ENCODE measurements around the gene OS9.

Gene OS9

DNA sequence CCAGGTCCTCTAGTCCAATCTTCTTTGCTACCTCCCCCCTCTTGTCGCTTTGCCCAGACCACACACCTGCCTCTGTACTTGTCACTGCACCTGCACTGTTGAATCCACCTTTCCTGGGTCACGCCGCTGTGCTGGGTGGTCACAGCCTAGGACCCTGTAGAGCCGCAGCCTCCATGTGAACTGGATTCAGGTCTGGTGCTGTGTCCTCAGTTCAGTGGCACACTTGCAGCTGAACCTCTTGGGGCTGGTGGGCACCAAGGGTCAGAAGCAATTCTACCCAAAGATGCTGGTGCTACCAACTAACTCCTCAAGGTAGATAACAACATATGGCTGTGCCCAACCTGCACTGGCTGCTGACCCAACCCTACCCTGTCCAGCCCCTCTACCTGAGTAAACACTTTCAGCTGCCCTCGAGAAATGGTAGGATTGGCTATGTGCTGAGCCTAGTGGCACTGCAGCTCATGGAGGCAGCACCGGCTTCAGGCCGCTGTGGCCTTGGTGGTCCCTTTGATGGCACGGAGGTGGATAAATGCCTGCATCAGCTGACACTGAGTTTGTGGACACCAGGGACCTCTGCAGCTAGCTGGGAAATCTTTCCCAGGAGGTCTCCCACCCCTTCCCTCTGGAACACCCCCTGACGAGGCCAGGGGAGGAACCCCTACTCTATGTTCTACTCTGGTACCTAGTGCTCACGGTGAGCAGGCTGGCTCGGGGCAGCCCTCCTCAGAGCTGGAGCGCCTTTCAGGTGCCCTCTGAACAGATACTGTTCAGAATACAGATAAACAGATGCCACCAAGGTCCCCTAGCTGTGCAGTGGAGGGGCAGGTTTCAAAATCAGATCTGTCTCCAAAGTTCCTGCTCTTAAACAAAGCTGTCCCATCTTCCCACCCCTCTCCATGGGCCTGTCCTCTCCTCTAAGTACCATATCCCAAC lies 30.3 kb downstream of the OS9 start:
- no peak for DNase-seq

DNA sequence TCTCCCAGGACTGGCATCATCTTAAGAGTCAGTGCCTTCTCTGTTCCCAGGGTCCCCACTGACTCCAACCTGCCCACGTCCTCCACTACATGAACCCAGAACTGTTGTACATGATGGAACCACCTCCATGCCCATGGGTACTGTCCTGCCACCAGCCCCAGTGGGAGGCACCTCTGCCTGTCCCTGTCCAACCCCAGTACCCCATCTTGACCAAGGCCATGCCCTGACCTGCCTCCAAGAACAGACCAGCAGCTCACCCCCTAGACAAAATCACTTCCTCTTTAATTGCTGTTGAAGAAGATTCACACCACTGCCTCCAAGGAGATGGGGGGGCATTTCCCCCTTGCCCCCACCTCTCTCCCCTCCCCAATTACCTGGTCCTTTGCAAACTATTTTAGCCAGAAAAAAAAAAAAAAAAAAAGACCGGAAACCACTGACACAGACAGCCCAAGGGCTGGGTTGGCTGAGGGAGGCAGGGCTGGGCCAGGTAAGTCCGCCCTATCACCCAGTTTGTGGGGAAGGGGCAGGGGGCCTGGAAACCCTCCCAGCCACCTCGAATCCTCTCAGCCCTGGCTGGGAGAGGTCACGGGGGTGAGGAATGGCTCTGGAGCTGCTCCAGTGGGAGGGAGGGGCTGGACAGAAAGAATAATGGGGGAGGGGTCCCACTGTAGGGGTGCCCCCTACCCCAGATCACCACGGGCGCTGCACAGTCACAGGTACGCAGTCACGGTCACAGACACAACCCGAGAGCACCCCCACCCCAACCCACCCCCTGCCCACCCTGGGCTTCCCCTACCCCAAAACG lies 31.2 kb downstream of the OS9 start:
- no peak for DNase-seq

DNA sequence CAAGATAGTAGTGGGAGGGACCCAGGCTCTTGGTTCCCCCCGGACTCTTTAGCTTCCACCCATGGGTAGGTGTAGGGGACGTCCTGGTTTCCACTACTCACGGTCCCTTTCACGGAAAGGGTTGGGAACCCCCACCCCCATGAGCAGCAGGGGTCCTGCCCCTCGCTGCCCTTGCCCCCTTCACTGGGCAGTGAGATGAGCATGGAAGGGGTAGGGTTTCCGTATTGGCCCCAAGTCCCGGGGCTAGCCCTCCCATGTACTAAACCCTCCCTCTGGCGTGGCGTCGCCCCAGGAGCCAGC lies 31.9 kb downstream of the OS9 start:
- DNase-seq: no peak

DNA sequence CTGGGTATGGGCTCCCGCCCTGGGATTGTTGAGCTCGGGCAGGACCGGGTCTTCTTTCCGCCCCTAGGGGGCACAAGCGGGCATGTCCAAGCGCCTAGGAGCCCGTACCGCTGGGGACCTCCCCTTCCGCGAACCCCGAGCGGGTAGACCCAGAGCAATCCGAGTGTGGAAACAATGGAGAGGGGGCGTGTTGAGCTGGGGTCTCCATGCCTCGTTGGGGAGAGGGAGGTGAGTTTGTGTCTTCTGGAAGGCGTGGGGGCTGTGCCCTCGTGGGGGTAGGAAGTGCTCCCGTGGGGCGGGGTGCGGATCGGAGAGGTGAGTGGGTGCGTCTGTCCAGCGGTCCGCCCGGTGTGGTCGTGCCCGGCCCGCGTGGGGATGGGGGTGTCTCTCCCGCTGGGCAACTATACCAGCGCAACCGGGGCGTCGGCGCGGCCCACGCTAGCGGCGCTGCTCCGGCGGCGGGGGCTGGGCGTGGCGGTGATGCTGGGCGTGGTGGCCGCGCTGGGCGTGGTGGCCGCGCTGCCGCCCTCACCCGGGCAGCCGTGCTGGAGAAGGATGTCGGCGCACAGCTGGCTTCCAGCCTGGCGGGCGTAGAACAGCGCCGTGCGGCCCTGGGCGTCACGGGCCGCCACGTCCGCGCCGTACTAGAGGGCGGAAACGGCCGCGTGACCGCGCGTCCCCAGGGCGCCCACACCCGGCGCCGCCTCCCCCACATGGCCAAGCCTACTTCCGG lies 32.4 kb downstream of the OS9 start:
- peak; percentile 45 for DNase-seq

DNA sequence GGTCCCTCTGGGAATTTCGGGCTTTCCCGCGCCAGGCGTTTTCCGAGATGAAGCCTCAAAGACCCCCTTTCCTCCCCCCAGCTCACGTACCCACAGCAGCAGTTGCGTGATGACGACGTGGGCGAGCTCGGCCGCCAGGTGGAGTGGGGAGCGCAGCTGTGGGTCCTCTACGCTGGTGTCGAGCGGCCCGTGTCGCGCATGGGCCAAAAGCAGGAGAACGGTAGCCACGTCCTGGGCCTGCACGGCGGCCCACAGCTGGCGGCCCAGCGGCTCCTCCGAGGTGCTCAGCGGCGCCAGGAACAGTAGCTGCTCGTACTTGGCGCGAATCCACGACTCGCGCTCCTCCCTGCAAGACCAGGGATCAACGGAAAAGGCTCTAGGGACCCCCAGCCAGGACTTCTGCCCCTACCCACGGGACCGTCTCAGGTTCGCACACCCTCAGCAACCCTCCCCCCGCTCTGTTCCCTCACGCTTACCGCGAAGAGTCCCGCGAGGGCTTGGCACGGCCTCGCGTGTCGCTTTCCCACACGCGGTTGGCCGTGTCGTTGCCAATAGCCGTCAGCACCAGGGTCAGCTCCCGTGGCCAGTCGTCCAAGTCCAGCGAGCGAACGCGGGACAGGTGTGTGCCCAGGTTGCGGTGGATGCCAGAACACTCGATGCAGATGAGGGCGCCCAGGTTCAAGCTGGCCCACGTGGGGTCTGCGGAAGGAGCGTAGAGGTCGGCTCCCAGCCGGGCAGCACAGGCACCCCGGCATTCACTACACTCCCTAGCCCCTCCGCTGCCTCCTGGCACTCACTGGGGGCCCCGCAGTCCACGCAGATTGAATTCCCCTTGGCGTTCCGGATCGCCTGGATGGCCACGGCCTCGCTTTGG lies 33.2 kb downstream of the OS9 start:
- peak; percentile 25 for DNase-seq

DNA sequence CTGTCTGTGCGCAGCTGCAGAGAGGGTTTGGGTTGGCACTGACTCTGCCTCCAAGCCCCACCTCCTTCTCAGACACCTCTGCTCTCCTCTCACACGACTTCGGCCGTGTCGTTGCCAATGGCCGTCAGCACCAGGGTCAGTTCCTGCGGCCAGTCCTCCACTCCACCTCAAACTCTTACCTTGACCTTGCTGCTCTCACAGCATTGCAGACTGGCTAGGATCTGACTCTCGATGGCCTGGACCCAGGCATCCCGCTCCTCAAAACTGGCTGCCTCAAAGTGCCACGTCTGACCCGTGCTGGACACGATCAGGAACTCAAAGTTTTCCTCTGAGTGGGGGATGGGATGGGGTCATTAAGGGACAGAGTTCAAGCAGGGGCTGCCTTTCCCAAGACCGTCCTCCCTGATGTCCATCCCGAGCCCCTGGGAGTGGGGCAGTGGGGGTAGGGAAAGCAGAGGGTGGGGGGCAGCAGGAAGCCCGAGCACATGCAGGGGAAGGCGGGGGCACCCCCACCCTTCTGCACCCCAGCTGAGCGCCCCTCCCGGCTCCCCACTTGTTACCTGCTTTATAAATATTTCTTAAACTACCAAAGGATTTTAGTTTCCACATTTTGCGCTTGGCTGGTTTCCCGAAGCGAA lies 33.9 kb downstream of the OS9 start:
- DNase-seq: no peak

DNA sequence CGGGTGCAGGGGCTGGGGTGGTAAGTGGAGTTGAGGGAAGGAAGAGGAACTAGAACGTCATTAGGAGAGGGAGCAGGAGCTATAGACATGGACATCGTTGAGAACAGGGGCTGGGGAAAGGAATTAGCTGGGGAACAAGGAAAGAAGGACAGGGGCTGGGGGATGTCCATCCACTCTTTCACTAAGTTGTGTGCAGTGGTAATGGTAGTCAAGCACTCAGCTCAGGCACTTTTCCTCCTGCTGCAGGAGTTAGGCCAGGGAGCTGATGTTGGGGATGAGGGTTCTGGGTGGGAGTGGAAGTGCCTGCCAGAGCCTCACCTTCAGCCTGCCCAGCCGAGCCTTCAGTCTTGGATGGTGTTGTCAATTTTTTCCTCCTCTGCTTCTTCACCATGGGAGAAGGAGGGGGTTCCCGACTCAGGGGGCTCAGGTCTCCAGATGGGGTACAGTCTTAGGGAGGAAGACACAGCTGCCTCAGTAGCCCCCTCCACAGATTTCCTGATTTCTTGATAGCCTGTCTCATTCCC lies 35.5 kb downstream of the OS9 start:
- no peak for DNase-seq

DNA sequence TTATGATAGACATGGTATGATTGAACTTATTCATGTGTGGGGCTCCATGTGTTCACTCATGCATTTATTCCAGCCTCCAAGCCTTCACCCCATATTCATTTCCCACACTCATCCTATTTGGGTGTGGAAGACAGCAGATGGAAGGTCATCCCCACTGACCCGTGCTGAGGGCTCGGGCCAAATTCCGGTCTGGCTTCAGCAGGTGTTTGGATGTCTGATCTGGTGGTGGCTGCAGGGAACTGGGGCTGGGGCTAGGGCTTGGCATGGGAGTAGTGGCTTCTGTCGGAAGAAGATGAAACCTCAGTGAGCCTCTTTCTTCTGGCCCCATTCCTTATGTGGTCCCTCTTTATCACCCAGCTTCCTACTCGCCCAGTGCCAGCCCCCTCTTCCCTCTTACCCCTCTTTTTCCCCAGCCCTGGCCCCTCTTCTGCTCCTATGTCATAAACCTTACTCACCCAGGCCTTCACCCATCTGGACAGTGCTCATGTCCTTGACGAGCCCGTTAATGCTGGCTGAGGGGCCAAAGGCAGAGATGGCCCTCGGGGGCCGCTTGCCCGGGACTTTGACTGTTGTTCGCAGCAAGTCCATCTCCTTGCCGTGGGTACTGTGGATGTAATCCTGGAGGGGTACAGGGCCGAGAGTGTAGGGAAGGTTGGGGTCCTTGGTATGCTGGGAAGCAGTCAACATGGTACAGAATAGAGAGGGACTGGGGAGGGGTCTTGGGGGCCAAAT lies 36.6 kb downstream of the OS9 start:
- no peak for DNase-seq

DNA sequence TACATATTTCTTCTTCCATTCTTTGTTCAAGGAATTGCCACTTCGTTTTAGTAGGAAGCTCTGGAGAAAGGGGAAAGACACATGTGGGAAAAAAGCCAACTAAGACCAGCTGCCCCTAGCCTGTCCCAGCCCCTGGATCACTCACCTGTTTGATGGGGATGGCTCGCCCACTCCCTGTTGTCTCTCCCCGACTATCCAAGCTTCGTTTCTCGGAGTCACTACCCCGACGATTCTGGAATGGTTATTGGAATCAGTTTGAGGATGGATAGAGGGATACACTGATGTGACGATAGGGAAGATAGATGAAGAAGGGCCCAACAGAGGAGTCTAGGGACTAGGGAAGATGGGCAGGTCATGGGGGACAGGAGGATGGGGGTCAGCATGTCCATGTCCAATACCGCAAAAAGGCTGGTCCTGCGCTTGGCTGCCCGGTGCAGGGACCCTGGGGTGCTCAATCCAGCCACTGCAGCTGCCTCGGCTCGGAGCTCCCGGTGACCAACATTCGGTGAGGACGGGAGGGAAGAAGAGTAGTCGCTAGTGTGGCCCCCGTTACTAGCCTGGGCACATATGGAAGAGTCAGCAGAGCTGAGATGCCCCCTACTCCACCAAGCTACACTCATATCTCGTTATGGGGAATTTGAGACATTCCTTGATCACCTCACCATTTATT lies 37.6 kb downstream of the OS9 start:
- no peak for DNase-seq

DNA sequence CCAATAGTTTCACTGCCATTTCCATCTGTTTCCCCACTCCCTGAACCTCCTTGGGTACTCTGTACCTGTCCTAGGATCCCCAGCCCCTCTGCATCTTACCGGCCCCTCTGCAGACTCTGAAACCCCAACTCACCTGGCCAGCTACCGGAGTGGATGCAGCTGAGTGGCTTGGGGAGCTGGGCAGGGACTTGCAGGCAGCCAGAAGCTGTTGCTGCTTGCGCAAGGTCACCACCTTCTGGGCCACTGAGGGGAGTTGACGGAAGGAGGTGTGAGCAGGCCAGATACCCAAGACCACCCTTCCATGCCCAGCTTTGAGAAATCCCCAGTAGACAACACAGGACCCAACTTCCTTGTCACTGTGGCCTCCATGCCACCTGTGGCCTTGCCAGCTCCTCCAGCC lies 38.3 kb downstream of the OS9 start:
- no peak for DNase-seq

DNA sequence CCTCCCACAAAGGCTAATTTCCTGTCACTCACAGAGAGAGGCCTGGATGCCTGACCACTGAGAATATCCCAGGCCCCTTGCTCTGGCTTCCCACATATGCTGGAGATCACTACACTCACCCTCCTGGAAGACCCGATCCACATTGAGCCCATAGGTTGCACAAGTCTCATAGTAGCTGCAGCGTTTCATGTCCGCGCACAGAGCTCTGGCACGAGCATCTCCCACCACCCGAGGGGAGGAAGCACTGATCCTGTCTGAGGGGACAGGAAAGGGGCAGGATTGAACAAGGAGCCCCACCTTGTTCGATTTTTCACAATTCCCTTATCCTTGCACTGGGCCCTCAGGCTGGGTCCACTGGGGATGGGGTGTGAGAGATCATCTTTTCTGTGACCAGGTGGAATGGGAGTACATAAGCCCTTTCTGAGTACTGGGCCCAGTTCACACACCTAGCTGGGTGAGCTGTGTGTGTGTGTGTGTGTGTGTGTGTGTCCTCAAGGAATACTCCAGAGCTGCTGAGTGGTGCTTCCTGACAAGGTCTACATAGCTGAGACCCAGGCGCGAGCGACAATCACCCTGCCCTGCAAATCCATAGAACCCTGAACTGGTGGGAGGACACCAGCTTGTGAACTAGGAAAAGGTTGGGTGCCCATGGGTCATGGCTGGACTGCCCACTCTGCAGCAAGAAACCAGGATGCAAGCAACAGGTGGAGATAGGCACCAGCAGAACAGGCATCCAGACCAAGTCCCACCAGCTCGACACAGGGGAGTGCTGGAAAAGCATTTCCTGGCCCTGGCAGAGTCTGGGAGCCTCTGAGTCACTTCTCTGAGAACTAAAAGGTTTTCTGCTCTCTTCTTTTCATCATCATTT lies 39.0 kb downstream of the OS9 start:
- no peak for DNase-seq

DNA sequence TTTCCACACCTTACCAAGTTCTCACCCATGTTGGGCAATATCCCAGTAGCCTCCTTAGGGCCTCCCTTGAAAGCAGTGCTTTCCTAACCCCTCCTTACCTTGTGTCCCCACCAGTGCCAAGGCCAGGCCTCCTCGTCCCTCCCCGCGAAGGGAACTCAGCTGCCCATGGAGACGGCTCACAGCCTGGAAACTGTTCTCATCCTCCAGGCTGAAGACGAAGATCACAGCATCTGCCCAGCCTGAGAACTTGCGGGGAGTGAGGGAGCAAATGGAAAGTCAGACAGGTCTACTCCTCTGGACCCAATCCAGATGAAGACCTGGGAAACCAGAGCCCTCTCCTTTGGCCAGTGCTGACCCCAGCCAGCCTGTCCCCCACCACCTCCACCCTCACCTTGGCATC lies 40.0 kb downstream of the OS9 start:
- DNase-seq: no peak

DNA sequence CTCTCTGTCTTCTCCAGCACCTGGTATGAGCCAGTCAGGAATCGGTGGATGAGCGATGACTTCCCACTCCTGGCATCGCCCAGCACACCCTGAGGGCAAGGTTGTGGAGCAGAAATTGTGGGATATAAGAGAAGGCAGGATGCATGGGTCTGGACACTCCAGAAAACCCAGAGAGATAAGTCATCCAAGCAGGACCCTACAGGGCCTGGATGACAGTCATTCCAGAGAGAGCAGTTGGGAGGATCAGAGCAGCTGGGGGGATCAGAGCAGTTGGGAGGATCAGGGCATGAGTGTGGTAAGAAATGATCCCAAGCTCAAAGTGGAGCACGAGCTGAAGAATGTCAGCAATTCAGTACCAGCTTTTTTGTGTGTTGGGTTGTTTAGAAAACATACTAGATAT lies 40.7 kb downstream of the OS9 start:
- no peak for DNase-seq

DNA sequence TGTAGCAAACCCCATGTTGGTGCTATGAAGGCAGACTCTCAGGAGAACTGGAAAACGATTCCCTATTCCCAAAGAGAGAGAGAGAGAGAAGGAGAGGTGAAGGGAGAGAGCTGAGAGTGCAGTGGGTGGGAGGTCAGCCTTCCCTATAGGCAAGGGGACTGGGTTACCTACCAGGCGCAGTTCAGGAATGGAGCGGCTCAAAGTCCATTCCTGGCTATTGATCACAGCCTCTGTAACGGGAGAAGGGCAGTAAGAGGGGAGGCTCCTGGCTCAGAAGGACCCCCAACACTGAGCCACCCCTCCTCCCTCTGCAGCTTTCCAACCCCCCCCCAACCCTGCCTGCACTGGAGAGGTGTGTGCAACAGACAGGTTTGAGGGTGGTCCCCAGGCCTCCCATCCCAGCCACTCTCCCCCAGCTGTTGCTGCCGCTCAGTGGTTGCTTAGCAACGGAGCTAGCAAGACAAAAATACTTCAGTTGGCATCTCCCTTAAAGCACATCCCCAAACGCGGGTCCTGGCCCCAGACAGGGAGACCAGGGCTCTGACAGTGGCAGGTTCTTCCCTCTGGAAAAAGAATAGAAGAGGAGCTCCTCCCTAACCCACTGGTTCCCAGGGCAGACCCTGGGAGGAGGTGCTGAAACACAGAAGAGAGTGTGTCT lies 41.4 kb downstream of the OS9 start:
- DNase-seq: no peak

DNA sequence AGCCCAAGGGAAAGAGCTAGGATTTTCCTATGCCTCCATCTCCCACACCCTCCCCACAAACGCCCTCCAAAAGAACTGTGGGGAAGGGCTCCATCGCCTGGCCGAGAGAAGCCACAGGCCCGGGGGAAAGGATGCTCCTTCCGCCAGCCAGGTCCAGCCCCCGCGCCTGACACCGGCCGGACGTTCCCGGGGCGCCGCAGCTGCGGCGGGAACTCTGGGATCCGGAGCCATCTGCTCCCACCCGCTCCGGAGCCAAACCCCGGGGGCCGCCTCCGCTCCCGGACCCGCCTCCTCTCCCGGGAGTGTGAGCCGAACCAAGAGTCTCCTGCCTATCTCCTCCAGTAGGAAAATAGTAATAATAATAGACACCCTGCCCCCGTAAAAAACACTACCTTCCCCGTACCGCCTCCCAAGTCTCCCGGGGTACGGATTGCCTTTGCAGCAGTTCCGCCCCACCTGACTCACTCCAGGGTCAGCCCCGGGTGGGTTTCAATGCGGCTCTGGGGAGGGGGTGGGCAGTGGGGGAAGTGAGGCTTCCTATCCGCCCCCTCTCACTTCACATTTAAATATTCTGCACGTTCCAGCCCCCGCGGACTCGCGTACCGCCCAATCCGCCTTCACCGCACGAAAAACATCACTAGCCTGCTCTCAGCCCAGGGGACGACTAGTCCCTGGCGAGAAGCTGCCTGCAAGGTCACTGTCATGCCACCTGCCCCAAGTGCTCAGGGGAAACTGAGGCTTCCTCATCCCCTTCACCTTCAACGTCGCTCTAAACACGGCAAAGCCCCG lies 42.2 kb downstream of the OS9 start:
- peak; percentile 27 for DNase-seq

DNA sequence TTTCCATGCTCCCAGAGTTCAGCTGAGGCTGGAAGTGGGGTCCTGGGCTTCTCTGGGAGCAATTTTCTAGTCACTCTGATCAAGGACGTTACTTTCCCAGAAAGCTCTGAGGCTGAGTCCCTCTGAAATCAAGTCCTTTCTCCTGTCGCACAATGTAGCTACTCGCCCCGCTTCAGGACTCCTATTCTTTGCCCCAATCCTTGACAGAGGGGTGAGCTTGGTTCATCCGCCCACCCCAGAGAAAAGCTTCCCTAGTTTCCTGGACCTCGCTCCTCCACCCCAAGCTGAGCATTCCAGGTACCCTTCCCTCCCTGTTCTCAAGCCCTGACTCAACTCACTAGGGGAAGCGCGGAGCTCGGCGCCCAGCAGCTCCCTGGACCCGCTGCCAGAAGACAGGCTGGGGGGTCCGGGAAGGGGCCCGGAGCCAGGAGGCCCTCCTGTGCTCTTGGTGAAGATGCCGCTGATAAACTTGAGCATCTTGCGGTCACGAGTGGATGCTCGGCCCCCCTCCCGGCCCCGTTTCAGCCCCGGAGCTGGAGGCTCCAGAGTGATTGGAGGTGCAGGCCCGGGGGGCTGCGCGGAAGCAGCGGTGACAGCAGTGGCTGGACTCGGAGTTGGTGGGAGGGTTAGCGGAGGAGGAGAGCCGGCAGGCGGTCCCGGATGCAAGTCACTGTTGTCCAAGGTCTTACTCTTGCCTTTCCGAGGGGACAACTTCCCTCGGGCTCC lies 43.0 kb downstream of the OS9 start:
- no peak for DNase-seq

Measured in NCI-H1092 treated with DMSO at 0.1 percent for 48 hours (cell line).